WI38 (cell line): ENCODE data around the gene PES1.
"Not testable (repeated sequence)": the region's sequence is repeated elsewhere in the genome, so short reads cannot be mapped to it uniquely, and the experiment has no call there.

ENCODE experiments used
- H3K4me3 ChIP-seq: 2 replicates; pipeline ENCODE4 v1.5.1; 2011; ENCODE audit warnings: low read depth, mild to moderate bottlenecking, control low read depth, low read length
- CTCF ChIP-seq: IDR thresholded peaks from 2 replicates; pipeline ENCODE4 v1.5.1; 2012; ENCODE audit warnings: low read depth, mild to moderate bottlenecking, control low read depth, low read length

PES1 gene

GRCh38 chr22:30559889-30560288, 31.8 kb downstream of the PES1 start:
- TF ChIP-seq CTCF, result no peak
- no peak overlapping the region for H3K4me3 ChIP-seq

DNA sequence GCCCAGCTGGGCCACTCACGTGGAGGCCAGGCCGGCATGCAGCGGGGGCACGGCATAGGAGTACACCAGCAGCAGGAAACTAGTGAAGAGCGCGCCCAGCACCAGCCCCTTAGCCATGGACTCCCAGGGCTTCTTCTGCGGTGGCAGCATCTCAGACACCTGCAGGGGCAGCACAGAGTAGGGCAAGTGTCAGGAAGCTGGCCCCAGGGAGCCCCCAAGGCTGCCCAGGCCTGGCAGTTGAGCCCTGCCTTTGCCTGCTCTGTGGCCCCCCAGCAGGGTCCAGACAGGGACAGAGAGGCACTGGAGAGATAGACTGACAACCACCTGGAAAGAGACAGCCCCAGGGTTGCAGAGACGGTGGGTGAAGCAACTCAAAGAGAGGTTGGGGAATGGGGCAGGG, 34.5 kb downstream of the PES1 start:
- no peak for TF ChIP-seq CTCF

GRCh38 chr22:30556388-30556787, 35.3 kb downstream of the PES1 start:
- TF ChIP-seq CTCF, result no peak
- H3K4me3 ChIP-seq, result no peak overlapping the region

More for the DNA sequence above, 34.5 kb downstream of the PES1 start:
- no peak overlapping the region for H3K4me3 ChIP-seq

DNA sequence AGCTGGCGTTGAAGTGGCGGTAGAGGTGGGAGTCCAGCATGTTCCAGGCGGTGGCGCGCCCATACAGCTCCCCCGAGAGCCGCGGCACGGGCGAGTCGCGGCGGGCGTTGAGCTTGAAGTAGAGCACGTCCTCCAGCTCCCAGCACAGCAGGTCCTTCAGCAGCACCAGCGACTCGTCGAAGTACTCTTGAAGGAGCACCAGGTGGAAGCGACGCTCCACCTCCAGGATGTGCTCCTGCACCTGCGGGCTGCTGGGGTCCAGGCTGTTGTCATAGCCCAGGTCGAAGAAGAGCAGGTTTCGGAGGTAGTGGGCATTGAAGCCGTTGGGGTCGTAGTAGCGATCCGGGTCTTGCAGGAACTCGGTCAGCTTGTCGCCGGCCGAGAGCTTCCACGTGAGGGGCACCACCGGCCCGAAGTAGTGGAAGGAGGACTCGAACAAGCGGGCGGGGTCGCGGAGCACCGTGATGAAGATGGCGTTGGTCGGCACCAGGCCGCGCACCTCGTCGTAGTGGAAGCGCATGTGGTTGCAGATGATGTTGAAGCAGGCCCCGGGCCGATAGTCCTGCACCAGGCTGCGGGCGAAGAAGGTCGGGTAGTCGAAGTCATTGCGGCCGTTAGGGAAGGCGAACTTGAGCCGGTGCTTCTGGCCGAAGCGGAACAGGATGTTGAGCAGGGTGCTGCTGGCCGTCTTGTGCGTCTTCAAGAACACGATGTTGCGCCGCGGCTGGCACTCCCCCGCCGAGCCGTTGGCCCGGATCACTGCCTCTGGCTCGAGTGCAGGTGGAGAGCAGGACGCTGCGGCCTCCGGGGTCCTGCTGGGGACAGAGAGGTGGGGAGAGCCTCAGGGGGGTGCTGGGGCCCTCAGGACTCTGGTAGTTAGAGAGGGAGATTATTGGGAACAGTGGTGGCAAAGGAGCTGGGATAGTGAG, 36.2 kb downstream of the PES1 start:
- TF ChIP-seq CTCF, result no peak
- H3K4me3 ChIP-seq, result no peak overlapping the region

GRCh38 chr22:30553971-30554370, 37.7 kb downstream of the PES1 start:
- TF ChIP-seq CTCF, result no peak
- H3K4me3 ChIP-seq, result no peak overlapping the region

- no peak for TF ChIP-seq CTCF
- H3K4me3 ChIP-seq, result no peak overlapping the region
These were observed 39.0 kb downstream of the PES1 start for GRCh38 chr22:30552719-30553118.

DNA sequence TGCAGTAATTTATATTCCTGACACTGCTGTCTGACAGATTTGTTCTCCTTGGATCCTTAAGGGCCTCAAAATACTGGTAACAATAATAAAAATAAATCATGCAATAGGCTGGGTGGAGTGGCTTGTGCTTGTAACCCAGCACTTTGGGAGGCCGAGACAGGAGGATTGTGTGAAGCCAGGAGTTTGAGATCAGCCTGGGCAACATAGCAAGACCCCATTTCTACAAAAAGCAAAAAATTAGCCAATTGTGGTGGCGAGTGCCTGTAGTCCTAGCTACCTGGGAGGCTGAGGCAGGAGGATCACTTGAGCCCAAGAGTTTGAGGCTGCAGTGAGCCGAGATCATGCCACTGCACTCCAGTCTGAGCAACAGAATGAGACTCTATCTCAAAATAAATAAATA, 39.9 kb downstream of the PES1 start:
- H3K4me3 ChIP-seq, result not testable (repeated sequence)
